Right hindlimb (tissue), 1 donor: ENCODE results near the gene FAT1.
"Not testable (repeated sequence)": the region's sequence is repeated elsewhere in the genome, so short reads cannot be mapped to it uniquely, and the experiment has no call there.

ENCODE experiments used
- DNase-seq: peaks from one replicate; pipeline ENCODE4 v3.0.0-alpha.2; 2018

Gene FAT1, protein sequence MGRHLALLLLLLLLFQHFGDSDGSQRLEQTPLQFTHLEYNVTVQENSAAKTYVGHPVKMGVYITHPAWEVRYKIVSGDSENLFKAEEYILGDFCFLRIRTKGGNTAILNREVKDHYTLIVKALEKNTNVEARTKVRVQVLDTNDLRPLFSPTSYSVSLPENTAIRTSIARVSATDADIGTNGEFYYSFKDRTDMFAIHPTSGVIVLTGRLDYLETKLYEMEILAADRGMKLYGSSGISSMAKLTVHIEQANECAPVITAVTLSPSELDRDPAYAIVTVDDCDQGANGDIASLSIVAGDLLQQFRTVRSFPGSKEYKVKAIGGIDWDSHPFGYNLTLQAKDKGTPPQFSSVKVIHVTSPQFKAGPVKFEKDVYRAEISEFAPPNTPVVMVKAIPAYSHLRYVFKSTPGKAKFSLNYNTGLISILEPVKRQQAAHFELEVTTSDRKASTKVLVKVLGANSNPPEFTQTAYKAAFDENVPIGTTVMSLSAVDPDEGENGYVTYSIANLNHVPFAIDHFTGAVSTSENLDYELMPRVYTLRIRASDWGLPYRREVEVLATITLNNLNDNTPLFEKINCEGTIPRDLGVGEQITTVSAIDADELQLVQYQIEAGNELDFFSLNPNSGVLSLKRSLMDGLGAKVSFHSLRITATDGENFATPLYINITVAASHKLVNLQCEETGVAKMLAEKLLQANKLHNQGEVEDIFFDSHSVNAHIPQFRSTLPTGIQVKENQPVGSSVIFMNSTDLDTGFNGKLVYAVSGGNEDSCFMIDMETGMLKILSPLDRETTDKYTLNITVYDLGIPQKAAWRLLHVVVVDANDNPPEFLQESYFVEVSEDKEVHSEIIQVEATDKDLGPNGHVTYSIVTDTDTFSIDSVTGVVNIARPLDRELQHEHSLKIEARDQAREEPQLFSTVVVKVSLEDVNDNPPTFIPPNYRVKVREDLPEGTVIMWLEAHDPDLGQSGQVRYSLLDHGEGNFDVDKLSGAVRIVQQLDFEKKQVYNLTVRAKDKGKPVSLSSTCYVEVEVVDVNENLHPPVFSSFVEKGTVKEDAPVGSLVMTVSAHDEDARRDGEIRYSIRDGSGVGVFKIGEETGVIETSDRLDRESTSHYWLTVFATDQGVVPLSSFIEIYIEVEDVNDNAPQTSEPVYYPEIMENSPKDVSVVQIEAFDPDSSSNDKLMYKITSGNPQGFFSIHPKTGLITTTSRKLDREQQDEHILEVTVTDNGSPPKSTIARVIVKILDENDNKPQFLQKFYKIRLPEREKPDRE (N-terminal part only)

DNA sequence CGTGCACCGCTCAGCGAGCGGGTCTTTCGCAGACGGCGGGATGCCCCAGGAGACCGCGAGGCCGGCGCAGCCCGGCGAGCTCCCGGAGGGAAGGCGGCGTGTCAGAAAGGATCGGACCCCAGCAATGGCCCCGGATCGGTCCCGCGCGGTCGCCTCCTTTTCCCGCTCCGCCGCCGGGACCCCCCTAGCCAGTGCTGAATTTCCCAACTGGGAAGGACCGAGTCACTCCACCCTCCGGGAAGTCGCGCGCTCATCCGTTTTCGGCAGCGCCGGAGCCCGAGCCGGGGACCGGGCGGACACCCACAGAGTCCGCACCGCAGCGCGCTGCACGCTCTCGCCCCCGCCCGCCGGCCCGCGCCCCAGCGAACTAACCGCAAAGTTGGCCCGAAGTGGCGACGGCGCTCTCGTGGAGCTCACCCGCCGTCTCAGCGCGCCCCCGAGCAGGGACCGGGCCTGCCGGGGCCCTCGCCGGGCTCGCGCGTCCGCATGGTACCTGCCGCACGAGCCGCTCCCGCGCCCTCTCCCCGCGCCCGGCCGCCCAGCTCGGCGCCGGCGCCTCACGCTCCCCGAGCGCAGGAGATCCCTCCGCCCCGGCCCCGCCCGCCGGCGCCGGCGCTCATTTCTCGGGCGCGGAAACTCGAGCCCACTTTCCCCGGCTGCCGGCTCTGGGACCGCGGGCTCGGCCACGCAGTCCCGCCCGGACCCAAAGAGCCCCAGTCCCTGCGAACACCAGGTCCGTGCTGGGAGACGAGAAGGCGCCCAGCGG is at the start of gene FAT1:
FAT1 (minus strand) TSS at position 565 of the 766 bp plus-strand sequence. CDS start 14,029 bp downstream, outside the sequence.
- DNase-seq = peak; percentile 85

DNA sequence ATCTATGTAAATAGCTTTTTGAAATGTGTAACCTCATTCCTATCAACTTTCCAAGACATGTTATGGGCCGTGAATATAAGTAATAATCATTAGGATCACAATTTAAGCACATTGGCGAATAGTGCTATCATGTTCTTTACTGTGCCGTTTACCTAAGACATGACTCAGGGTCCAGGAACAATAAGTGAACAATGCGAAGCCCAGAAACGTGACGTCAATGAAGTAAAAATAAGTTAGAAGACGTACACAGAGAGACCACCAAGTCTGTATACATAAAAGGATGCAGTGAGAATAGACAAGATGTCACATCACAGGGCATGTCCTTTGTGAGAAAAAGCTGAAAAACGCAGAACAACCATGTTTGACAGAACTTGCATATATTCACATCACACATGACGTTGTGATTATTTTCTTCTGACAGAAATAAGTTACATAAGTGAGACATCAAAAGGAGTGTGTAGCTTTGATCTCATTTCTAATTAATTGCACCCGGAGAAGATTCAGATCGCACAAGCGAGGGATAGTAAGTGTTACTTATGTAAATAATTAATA is 49.4 kb upstream of the FAT1 start:
- DNase-seq = no peak

DNA sequence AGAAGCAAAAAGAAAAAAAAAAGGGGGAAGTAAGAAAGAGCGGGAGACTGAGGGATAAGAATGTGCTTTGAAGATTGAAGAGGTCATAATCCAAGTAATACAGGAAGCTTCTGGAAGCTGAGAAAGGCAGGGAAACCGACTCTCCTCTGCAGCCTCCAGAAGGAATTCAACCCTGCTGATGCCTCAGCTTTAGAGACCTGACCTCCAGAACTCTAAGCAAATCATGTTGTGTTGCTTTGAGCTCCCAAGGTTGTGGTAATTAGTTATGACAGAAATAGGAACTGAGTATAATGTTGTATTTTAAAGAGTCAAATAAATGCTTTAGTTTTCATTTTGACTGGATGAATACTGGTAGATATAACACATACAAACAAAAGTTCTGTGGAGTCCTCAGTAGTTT is 48.0 kb upstream of the FAT1 start:
- no peak for DNase-seq

DNA sequence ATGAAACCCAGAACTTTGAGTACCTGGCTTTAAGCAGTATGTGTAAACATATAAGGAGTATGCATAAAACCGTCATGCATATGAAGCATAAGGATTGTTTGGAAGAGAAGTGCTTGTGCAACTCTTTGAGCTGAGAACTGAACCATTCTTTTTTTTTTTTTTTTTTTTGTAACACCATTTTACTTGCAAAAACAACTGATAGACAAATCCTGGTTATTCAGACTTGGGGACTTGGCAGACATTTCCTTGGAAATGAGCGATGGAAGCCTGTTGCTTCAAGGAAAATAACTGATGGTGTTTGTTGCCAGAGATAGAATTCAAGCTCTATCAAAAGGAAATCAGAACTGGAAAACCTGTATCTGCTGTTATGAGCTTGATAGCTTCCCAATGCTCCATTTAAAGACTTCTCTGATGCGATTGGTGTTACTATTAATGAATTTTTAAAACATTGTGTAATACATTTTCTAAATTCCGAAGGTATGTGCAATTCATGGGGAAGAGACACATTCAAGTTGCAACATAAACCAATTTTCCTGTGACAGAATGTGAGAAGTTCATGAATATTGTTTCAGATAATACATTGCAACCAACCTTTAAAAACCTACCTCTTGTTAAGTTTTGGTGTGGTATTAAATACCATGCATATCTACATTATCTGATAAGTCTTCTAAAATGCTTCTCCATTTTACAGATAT is 47.0 kb upstream of the FAT1 start:
- DNase-seq = no peak

DNA sequence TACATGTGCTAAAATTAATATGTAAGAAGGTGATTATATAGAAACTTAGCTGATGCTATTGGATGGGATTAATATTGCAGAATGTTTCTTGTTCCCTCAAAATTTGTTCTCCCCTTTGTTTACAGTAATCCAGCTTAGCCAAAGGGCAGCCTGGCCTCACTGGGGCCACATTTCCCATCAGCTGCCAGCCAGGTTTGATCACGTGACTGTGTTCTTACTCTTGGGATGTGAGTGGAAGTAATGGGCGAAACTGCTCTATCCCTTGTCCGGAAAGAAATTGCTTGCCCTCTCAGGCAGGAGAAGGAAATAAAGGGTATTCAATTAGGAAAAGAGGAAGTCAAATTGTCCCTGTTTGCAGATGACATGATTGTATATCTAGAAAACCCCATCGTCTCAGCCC is 44.1 kb upstream of the FAT1 start:
- DNase-seq = no peak

DNA sequence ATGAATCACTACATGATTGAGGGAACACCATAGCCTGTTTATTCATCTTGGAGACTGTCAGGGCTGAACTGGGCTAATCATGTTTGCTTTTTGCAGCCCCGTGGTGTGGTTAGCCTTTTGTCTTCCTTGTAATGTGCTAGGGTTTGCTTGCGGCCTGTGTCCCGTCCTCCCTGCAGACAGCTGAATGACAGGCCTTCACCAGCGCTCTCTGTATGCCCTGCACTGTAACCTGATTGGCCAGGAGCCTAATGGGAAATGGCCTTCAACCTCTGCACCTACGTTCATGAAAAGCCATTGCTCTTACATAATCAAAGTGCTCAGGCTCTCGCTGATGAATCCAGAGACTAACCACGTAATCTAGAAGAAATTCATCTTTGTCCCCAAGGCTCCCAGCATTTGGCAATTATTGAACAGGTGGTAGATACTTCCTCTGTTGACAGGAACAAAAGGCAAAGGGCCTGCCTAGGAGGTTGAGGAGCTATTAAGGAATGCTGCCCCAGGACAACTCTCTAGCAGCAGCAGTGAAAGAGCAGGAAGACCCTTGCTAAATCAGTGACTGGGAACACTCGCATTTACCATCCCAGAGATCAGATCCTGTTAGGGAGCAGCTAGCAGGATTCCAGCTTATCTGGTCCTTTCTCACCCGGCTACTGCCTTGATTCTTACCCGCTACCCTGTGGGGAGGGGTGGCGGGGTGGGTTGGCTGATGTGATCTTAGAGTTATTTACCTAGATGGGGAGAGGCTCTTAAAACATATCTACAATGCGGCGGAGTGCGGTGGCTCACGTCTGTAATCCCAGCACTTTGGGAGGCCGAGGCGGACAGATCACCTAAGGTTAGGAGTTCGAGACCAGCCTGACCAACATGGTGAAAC is 42.3 kb upstream of the FAT1 start:
- no peak for DNase-seq

DNA sequence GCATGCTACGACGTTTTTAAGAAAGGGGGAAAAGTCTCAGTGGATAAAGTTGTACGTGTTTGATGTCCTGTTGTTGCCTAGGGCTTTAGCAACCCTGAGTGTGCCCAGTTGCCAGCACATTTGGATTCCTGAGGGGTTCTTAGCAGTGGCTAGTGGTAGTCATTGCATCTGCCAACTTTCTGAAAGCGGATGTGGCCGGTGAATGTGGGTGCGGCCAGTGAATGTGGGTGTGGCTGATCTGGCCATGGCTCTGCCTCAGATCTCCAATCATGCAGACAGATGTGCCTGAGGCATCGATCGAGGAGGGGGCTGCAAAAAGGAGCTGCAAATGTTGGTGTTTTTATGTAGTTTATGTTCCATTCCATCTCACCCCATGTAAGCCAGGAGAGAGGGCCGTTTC is 41.5 kb upstream of the FAT1 start:
- DNase-seq = no peak

DNA sequence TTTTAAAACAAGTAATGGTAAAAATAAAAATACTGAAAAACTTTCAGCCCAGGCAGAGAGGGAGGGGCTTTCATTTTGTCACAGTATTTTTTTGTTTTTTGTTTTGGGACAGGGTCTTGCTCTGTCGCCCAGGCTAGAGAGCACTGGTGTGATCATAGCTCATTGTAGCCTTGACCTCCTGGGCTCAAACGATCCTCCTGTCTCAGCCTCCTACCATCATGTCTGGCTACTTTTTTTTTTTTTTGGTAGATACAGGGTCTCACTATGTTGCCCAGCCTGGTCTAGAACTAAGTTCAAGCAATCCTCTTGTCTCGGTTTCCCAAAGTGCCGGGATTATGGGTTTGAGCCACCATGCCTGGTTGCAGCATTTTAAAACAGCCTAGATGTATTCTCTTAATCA is 40.8 kb upstream of the FAT1 start:
- no peak for DNase-seq

DNA sequence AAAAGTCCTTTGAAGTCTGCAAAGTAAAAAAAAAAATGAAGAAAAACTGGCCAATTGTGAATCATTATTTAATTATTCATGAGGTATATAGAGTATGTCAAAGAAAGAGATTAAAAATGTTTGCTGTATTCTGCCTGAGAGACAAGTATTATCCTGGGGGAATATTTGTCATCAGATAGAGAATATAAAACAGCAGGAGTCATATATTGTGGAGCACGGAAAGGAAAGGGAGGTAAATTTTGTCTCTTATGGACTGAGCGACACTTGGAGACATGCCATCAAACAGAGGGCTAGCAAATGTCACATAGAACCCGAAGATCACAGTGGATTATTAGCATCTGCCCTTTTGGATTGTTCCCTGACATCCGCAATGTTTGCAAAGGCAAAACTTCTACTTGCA is 39.2 kb upstream of the FAT1 start:
- no peak for DNase-seq

DNA sequence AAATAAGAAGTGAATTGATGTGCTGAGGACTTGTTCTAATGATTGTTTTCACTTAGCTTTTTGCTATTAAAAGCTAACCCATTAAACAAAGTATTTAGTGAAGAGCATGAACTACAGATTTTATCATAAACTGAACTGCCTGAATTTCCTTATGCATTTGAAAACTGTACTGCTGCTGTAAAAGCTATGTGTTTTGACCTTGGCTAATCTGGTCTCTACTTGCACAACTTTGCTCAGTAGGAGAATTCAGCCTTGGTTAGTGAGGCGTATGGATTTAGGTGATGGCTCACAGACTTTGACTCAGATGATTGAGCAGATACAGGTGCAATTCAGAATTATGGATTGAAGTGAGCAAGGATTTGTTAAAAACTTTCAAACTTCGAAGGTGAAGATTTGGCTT is 38.7 kb upstream of the FAT1 start:
- DNase-seq = no peak

DNA sequence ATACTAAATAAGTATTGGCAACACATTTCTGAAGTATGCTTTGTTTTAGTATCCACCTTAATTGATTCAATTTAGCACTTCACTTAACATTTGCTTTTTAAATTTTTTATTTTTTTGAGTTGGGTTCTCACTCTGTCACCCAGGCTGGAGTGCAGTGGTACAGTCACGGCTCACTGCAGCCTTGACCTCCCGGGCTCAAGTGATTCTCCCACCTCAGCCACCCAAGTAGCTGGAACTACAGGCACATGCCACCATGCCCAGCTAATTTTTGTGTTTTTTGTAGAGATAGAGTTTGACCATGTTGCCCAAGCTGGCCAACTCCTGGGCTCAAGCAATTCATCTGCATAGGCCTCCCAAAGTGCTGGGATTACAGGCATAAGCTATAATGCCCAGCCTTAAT is 38.3 kb upstream of the FAT1 start:
- not testable (repeated sequence) for DNase-seq

DNA sequence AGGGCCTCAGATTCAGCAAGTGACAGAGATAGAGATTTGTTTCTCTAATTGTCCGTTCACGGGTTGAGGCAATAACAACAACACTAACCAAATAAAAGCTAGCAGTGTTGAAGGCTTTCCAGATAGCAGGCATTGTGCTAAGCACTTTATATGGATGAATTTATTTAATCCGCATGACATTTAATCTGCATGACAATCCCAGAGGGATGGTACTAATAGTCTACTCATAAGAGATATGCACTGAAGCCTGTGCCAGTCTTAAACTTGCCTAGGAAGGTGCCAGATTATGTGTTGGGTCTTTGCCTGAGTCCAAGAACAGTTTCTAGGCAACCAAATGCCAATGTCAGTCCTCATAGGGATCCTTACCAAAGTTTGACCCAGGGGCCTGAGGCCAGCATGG is 37.7 kb upstream of the FAT1 start:
- DNase-seq = no peak

DNA sequence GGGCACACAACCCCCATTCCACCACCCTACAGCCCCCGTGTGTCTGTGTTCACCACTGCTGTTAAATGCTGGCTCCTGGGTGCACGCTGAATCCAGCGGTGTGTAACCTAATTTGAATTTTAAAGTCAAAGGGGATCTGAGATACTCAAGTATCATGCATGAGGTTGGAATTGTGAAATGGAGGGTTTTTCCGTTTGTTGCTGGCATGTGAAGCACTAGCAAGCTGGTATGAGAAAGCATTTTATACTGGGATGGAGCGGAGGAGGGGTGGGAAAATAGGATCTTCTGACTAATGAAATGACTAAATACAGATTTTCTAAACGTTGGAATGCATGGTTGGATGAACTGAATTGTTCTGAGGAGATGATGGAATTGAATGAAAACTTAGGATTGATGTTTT is 36.9 kb upstream of the FAT1 start:
- no peak for DNase-seq

DNA sequence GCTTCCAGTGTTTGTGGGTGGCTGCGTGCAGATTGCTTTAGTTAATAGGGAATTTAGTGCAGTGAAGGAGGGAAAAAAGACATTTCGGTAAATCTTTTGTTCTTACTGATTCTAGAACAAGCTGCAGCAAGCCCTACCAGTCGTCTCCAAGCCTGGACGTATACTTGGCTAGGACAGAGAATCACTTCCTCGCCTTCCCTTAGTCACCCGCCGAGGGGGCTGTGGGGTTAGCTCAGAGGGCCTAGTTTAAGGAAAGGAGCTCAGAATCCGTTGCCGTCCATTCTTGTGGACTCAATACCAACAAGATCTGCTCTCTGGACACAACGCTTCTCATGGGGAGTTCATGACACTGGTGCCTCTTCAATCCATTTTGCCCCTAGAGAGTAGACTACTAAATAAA is 36.3 kb upstream of the FAT1 start:
- DNase-seq = no peak

DNA sequence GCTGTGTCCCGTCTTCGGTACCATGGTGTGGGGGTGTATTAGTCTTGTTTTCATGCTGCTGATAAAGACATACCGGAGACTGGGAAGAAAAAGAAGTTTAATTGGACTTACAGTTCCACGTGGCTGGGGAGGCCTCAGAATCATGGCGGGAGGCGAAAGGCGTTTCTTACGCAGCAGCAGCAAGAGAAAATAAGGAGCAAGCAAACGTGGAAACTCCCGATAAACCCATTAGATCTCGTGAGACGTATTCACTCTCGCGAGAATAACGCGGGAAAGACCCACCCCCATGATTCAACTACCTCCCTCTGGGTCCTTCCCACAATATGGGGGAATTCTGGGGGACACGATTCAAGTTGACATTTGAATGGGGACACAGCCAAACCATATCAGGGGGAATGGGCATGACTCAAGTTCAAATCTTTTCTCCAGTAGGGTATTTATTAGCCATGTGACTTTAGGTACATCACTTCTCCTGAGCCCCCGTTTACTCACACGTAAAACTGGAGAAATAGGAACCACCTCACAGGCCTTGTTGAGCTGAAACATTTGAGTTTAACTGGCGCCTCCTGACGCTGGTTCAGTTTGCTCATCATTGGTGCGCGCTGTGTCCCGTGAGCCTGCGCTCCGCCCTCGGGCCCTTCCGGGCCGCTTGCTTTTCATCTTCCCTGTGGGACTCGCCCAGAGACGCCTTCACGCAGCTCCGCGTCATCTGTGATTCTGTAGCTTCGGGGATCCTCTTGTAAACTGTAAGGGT is 35.5 kb upstream of the FAT1 start:
- no peak for DNase-seq

DNA sequence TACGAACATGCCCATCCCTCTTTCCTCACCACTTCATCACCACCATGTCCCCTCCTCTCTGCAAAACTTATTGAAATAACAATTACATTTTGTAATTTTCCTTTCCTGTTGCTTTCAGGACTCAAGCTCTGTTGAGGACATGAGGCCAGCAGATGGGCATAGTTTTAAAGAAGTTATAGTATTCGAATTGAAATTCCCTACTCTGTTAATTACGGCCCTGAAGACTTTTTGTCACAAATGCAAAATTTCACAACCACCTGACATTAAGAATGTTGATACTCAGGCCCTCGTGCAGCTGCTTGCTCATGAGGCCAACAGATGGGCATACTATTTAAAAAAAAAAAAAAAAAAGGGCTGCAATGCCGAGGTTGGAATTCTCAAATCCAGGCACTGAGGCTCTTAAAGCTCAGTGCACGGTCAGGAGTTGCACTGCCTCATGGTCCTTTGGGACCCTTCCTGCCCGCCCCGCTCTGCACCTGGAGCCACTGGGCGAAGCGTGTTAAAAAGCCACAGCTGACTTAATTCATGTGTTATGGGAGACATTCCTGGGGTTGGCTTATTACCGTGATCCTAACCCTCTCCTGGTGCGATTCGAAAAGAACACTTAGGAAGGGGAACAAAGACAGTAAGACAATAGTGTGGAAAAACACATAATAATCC is 34.2 kb upstream of the FAT1 start:
- DNase-seq = peak; percentile 53

DNA sequence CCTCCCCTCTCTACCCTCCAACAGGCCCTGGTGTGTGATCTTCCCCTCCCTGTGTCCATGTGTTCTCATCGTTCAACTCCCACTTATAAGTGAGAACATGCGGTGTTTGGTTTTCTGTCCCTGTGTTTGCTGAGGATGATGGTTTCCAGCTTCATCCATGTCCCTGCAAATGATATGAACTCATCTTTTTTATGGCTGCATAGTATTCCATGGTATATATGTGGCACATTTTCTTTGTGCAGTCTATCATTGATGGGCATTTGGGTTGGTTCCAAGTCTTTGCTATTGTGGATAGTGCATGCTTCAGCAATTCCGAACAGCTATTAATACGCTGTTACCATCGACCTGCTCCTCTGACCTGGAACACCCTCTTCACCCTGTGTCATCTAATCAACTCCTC is 32.9 kb upstream of the FAT1 start:
- not testable (repeated sequence) for DNase-seq

DNA sequence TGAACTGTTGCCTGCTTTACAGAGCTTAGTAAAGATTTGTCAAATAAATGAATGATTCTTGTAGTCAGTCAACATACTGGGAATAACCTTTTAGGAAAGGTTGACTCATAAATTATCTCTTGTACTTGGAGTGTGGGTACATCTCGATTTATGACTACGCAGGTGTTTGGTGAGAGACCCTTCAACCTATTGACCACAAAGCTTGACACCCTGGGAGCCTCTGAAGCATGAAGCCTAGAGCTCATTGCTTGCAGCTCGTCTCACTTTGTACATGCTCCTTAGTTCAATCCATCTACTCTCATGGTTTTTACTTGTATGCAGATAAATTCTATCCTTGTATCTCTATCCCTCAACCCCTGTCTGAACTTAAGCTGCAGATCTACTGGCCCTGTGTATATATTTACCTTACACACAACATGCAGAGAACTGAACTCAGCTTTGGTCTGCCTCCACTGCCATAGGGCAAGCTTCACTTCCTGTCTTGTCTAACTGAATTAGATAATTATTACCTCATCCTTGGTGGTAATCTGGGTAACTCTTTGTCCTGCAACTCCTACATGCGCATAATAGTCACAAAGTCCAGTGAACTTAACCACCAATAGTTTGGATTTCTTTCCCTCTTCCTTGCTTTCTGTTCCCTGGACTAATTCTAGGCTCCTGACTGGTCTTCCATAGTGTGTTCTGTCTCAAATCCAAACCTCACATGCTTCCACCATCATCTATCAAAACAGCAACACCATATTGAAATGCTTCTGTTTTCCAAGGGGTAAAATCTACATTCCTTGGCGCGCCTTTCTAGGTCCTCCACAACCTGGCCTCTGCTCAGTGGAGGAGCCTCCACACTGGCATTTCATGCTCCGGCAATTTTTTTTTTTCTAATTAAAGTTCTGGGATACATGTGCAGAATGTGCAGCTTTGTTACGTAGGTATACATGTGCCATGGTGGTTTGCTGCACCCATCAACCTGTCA is 32.2 kb upstream of the FAT1 start:
- no peak for DNase-seq
